HEK293 (cell line): ENCODE measurements around the gene MLLT3.

ENCODE experiments used
- ELK4 ChIP-seq: IDR thresholded peaks from 2 replicates; pipeline ENCODE4 v1.6.1; 2011; ENCODE audit warnings: mild to moderate bottlenecking, low read depth, low read length, borderline replicate concordance
- GLI2 ChIP-seq: fragments of 450-650 bp; formaldehyde crosslinking; IDR thresholded peaks from 2 replicates; pipeline ENCODE4; 2017; ENCODE audit warnings: missing biosample characterization, missing genetic modification characterization, low read depth, borderline replicate concordance
- GLIS1 ChIP-seq: fragments of 450-650 bp; formaldehyde crosslinking; IDR thresholded peaks from 2 replicates; pipeline ENCODE4 v1.5.1; 2016; ENCODE audit warnings: missing biosample characterization, missing genetic modification characterization
- HOXC10 ChIP-seq: sonication (generic); formaldehyde crosslinking; IDR thresholded peaks from 2 replicates; pipeline ENCODE4 v1.8.1; 2023; ENCODE audit warnings: mild to moderate bottlenecking, missing genetic modification reagents
- KLF16 ChIP-seq: fragments of 450-650 bp; formaldehyde crosslinking; IDR thresholded peaks from 2 replicates; pipeline ENCODE4 v1.5.1; 2017; ENCODE audit warnings: missing biosample characterization, missing genetic modification characterization
- KLF17 ChIP-seq: fragments of 450-650 bp; formaldehyde crosslinking; IDR thresholded peaks from 2 replicates; pipeline ENCODE4 v1.5.1; 2016; ENCODE audit warnings: missing biosample characterization, missing genetic modification characterization
- RBAK ChIP-seq: fragments of 450-650 bp; formaldehyde crosslinking; IDR thresholded peaks from 2 replicates; pipeline ENCODE4 v1.5.1; 2016; ENCODE audit warnings: missing biosample characterization, missing genetic modification characterization
- REPIN1 ChIP-seq: fragments of 450-650 bp; formaldehyde crosslinking; IDR thresholded peaks from 2 replicates; pipeline ENCODE4 v1.5.1; 2017; ENCODE audit warnings: missing biosample characterization, missing genetic modification characterization, low read depth
- SCRT1 ChIP-seq: fragments of 450-650 bp; formaldehyde crosslinking; IDR thresholded peaks from 2 replicates; pipeline ENCODE4 v1.5.1; 2016; ENCODE audit warnings: missing biosample characterization, missing genetic modification characterization, borderline replicate concordance
- SP2 ChIP-seq: fragments of 450-650 bp; formaldehyde crosslinking; IDR thresholded peaks from 2 replicates; pipeline ENCODE4 v1.5.1; 2016; ENCODE audit warnings: missing biosample characterization, missing genetic modification characterization
- SP7 ChIP-seq: fragments of 450-650 bp; formaldehyde crosslinking; IDR thresholded peaks from 2 replicates; pipeline ENCODE4 v1.5.1; 2016; ENCODE audit warnings: missing biosample characterization, missing genetic modification characterization
- TRIM28 ChIP-seq: IDR thresholded peaks from 2 replicates; pipeline ENCODE4 v1.6.1; 2011; ENCODE audit warnings: low read length, control low read depth, borderline replicate concordance
- ZFP3 ChIP-seq: fragments of 450-650 bp; formaldehyde crosslinking; IDR thresholded peaks from 2 replicates; pipeline ENCODE4 v1.5.1; 2016; ENCODE audit warnings: low read depth, missing biosample characterization, missing genetic modification characterization
- ZFP37 ChIP-seq: fragments of 450-650 bp; formaldehyde crosslinking; IDR thresholded peaks from 2 replicates; pipeline ENCODE4 v1.5.1; 2016; ENCODE audit warnings: missing biosample characterization, missing genetic modification characterization
- ZFP69B ChIP-seq: fragments of 450-650 bp; formaldehyde crosslinking; IDR thresholded peaks from 2 replicates; pipeline ENCODE4 v1.5.1; 2016; ENCODE audit warnings: missing biosample characterization, missing genetic modification characterization
- ZNF112 ChIP-seq: fragments of 450-650 bp; formaldehyde crosslinking; IDR thresholded peaks from 2 replicates; pipeline ENCODE4 v1.5.0; 2017; ENCODE audit warnings: missing biosample characterization, missing genetic modification characterization
- ZNF133 ChIP-seq: fragments of 450-650 bp; formaldehyde crosslinking; IDR thresholded peaks from 2 replicates; pipeline ENCODE4 v1.5.1; 2016; ENCODE audit warnings: missing biosample characterization, missing genetic modification characterization
- ZNF16 ChIP-seq: fragments of 450-650 bp; formaldehyde crosslinking; IDR thresholded peaks from 2 replicates; pipeline ENCODE4 v1.5.1; 2016; ENCODE audit warnings: low read depth, missing biosample characterization, missing genetic modification characterization
- ZNF18 ChIP-seq: fragments of 450-650 bp; formaldehyde crosslinking; IDR thresholded peaks from 2 replicates; pipeline ENCODE4 v1.5.1; 2016; ENCODE audit warnings: missing biosample characterization, missing genetic modification characterization
- ZNF202 ChIP-seq: fragments of 450-650 bp; formaldehyde crosslinking; IDR thresholded peaks from 2 replicates; pipeline ENCODE4 v1.5.1; 2016; ENCODE audit warnings: missing biosample characterization, missing genetic modification characterization, borderline replicate concordance
- ZNF211 ChIP-seq: fragments of 450-650 bp; formaldehyde crosslinking; IDR thresholded peaks from 2 replicates; pipeline ENCODE4 v1.5.1; 2016; ENCODE audit warnings: low read depth, missing biosample characterization, missing genetic modification characterization
- ZNF274 ChIP-seq, 2 experiments: fragments of 200-500 bp in 1 of 2; fragments of 450-650 bp in 1 of 2; sonication (Bioruptor generic) in 1 of 2; formaldehyde crosslinking in 1 of 2; IDR thresholded peaks; 2 replicates each; pipeline versions ENCODE4 v1.5.1 to v1.6.1; 2014 to 2016; ENCODE audit warnings: borderline replicate concordance in 1 of 2, inconsistent platforms in 1 of 2, low read length in 1 of 2, missing biosample characterization in 1 of 2, missing genetic modification characterization in 1 of 2
- ZNF37A ChIP-seq: fragments of 450-650 bp; IDR thresholded peaks from 2 replicates; pipeline ENCODE4 v1.5.1; 2018; ENCODE audit warnings: missing biosample characterization, missing genetic modification characterization
- ZNF473 ChIP-seq: fragments of 450-650 bp; formaldehyde crosslinking; IDR thresholded peaks from 2 replicates; pipeline ENCODE4 v1.5.1; 2017; ENCODE audit warnings: missing biosample characterization, missing genetic modification characterization
- ZNF530 ChIP-seq: fragments of 450-650 bp; formaldehyde crosslinking; IDR thresholded peaks from 2 replicates; pipeline ENCODE4 v1.5.1; 2016; ENCODE audit warnings: low read depth, missing biosample characterization, missing genetic modification characterization
- ZNF548 ChIP-seq: fragments of 450-650 bp; formaldehyde crosslinking; IDR thresholded peaks from 2 replicates; pipeline ENCODE4 v1.5.1; 2016; ENCODE audit warnings: missing biosample characterization, missing genetic modification characterization
- ZNF549 ChIP-seq: fragments of 450-650 bp; IDR thresholded peaks from 2 replicates; pipeline ENCODE4 v1.5.1; 2018; ENCODE audit warnings: missing biosample characterization, missing genetic modification characterization, mild to moderate bottlenecking, inconsistent platforms, moderate library complexity
- ZNF555 ChIP-seq: fragments of 450-650 bp; formaldehyde crosslinking; conservative IDR thresholded peaks from 2 replicates; pipeline ENCODE4 v1.5.1; 2017; ENCODE audit warnings: missing biosample characterization, mild to moderate bottlenecking, missing genetic modification characterization, inconsistent platforms
- ZNF621 ChIP-seq: fragments of 450-650 bp; formaldehyde crosslinking; IDR thresholded peaks from 2 replicates; pipeline ENCODE4 v1.5.1; 2017; ENCODE audit warnings: missing biosample characterization, missing genetic modification characterization
- ZNF654 ChIP-seq: fragments of 450-650 bp; formaldehyde crosslinking; IDR thresholded peaks from 2 replicates; pipeline ENCODE4 v1.5.1; 2016; ENCODE audit warnings: low read depth, missing biosample characterization, missing genetic modification characterization
- ZNF658 ChIP-seq: fragments of 450-650 bp; formaldehyde crosslinking; IDR thresholded peaks from 2 replicates; pipeline ENCODE4; 2016; ENCODE audit warnings: missing biosample characterization, missing genetic modification characterization
- ZNF664 ChIP-seq: fragments of 450-650 bp; formaldehyde crosslinking; IDR thresholded peaks from 2 replicates; pipeline ENCODE4 v1.5.1; 2016; ENCODE audit warnings: missing biosample characterization, missing genetic modification characterization
- ZNF692 ChIP-seq: fragments of 450-650 bp; formaldehyde crosslinking; IDR thresholded peaks from 2 replicates; pipeline ENCODE4 v1.5.1; 2016; ENCODE audit warnings: missing biosample characterization, missing genetic modification characterization
- ZNF747 ChIP-seq: fragments of 450-650 bp; formaldehyde crosslinking; IDR thresholded peaks from 2 replicates; pipeline ENCODE4 v1.5.1; 2016; ENCODE audit warnings: missing biosample characterization, missing genetic modification characterization
- ZSCAN4 ChIP-seq: fragments of 450-650 bp; formaldehyde crosslinking; IDR thresholded peaks from 2 replicates; pipeline ENCODE4 v1.5.1; 2017; ENCODE audit warnings: missing biosample characterization, missing genetic modification characterization
- TF ChIP-seq, protein P1 (sequence below): fragments of 450-650 bp; formaldehyde crosslinking; IDR thresholded peaks from 2 replicates; pipeline ENCODE4 v1.5.1; 2017; ENCODE audit warnings: missing biosample characterization, mild to moderate bottlenecking, missing genetic modification characterization, moderate library complexity

Gene MLLT3

DNA sequence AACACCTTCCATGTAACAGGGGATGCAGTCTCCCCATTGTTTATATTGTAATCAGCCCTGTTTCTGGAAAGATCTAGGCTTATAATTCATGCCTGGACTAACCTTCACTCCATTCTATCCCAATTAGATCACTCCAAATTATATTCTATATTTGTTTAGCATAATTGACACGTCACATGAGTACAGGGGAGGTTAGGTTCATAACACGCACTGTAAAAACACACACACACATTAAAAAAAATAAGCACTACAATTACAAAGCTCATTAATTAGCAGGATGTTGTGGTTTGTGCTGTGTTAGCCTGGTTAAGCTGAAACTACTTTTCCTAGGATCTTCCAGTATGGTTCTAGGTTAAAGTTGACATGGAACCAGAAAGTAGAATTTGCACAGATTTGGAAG is 126.0 kb downstream of the MLLT3 start (continued):
- TF ChIP-seq ZSCAN4: no peak
- TF ChIP-seq ZNF658 (tag by site-specific recombination): no peak
- TF ChIP-seq ZFP69B: no peak
- no peak for TF ChIP-seq ZNF747 (tag by site-specific recombination)
- no peak for TF ChIP-seq ZNF621 (tag by site-specific recombination)
- TF ChIP-seq ZNF664 (tag by site-specific recombination): no peak
- TF ChIP-seq ZNF274 (IDR thresholded peaks at IDR 0.05; ENCODE audit: low read length): no peak
- no peak for TF ChIP-seq ZNF274 (tag by site-specific recombination; IDR thresholded peaks at IDR 0.05; ENCODE audit: borderline replicate concordance)
- no peak for TF ChIP-seq ZNF112 (tag by site-specific recombination)
- no peak for TF ChIP-seq ZNF211 (tag by site-specific recombination)
- no peak for TF ChIP-seq KLF17 (tag by site-specific recombination)
- TF ChIP-seq ELK4: no peak
- TF ChIP-seq GLIS1 (tag by site-specific recombination): no peak
- TF ChIP-seq ZNF16: no peak
- TF ChIP-seq ZNF549: no peak
- TF ChIP-seq ZNF18: no peak
- no peak for TF ChIP-seq RBAK
- TF ChIP-seq ZNF530: no peak
- TF ChIP-seq ZFP37: no peak
- no peak; the same call in 1 of the 2 replicates for TF ChIP-seq TRIM28
- TF ChIP-seq ZNF202 (tag by site-specific recombination): no peak
- TF ChIP-seq ZNF37A (tag by site-specific recombination): no peak
- no peak for TF ChIP-seq SCRT1
- no peak for TF ChIP-seq ZFP3 (tag by site-specific recombination)
- no peak for TF ChIP-seq ZNF133 (tag by site-specific recombination)
- no peak for TF ChIP-seq ZNF548 (tag by site-specific recombination)
- TF ChIP-seq, protein P1, sequence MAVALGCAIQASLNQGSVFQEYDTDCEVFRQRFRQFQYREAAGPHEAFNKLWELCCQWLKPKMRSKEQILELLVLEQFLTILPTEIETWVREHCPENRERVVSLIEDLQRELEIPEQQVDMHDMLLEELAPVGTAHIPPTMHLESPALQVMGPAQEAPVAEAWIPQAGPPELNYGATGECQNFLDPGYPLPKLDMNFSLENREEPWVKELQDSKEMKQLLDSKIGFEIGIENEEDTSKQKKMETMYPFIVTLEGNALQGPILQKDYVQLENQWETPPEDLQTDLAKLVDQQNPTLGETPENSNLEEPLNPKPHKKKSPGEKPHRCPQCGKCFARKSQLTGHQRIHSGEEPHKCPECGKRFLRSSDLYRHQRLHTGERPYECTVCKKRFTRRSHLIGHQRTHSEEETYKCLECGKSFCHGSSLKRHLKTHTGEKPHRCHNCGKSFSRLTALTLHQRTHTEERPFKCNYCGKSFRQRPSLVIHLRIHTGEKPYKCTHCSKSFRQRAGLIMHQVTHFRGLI (tag by site-specific recombination): no peak
- no peak for TF ChIP-seq HOXC10 (CRISPR knock-in tag)
- TF ChIP-seq SP7 (tag by site-specific recombination): peak; percentile 81
- TF ChIP-seq ZNF555 (tag by site-specific recombination): no peak
- peak; percentile 65; the same call in 1 of the 2 replicates for TF ChIP-seq GLI2
- TF ChIP-seq ZNF654 (tag by site-specific recombination): no peak
- no peak for TF ChIP-seq SP2 (tag by site-specific recombination)
- TF ChIP-seq KLF16 (tag by site-specific recombination): no peak
- TF ChIP-seq ZNF473 (tag by site-specific recombination): no peak
- no peak for TF ChIP-seq ZNF692 (tag by site-specific recombination)
- no peak for TF ChIP-seq REPIN1 (tag by site-specific recombination)
